Prostate gland (tissue), 2 donors: ENCODE data around the gene FGF12. TPM values are rescaled to one million over a fixed set of nuclear protein-coding genes. Genes with fewer than 3 reads are reported as not detected.

ENCODE experiments used
- DNase-seq: peaks from one replicate; pipeline ENCODE4 v3.0.0-alpha.2; 2019; ENCODE audit warnings: low spot score
- H3K27ac ChIP-seq, 2 donors: fragments of 200-600 bp; sonication (generic); 2 replicates each; pipeline ENCODE4 v1.5.1; 2017 to 2019
- H3K27me3 ChIP-seq: fragments of 200-600 bp; sonication (generic); replicated peaks from 2 replicates; pipeline ENCODE4 v1.5.1; 2019; ENCODE audit not compliant: insufficient read depth
- H3K36me3 ChIP-seq, 2 donors: fragments of 200-600 bp; sonication (generic); 1 replicate in 1 of 2; 2 replicates in 1 of 2; pipeline versions ENCODE4 v1.5.1 to v1.8.1; 2017 to 2019
- H3K4me1 ChIP-seq: fragments of 200-600 bp; sonication (generic); replicated peaks from 2 replicates; pipeline ENCODE4 v1.5.1; 2019
- H3K4me3 ChIP-seq, 2 donors: fragments of 200-600 bp; sonication (generic); 2 replicates each; pipeline ENCODE4 v1.5.1; 2017 to 2019
- H3K9me3 ChIP-seq: fragments of 200-600 bp; sonication (generic); 2 replicates; pipeline ENCODE4 v1.5.1; 2017
- POLR2A ChIP-seq: fragments of 450-650 bp; IDR thresholded peaks from one replicate; pipeline ENCODE4 v1.6.1; 2016; ENCODE audit warnings: antibody characterized with exemption, mild to moderate bottlenecking
- POLR2AphosphoS5 ChIP-seq: sonication (generic); formaldehyde crosslinking; IDR thresholded peaks from one replicate; pipeline ENCODE4 v1.6.1; 2017; ENCODE audit warnings: antibody characterized with exemption
- WGBS: methylation state at CpG from one replicate; pipeline ENCODE4 v1.1.5; 2018; 5-methylcytosine and 5-hydroxymethylcytosine counted together
- intact Hi-C: fragments of 100-400 bp; cut with DNase I; formaldehyde crosslinking; loops from one replicate; pipeline ENCODE4 v1.14.2; 2022
- total RNA-seq, 2 donors: library from RNA; depleted of rRNA; stranded (reverse); fragments of >200 nt; gene quantifications; one replicate each; pipeline ENCODE4 v1.1.0, GENCODE V29; 2016
- TF ChIP-seq, protein P1 (sequence below), 4 experiments: fragments of 200-600 bp in 2 of 4; fragments of 450-650 bp in 2 of 4; sonication (generic) in 2 of 4; IDR thresholded peaks; 1 replicate in 3 of 4; 2 replicates in 1 of 4; pipeline ENCODE4 v1.5.1; 2016 to 2019; ENCODE audit warnings: antibody characterized with exemption in 4 of 4, mild to moderate bottlenecking in 2 of 4, moderate library complexity in 2 of 4

The FGF12 gene
- total RNA-seq, 2 donors from 2014 or later = 2.4 to 5.7 TPM

DNA sequence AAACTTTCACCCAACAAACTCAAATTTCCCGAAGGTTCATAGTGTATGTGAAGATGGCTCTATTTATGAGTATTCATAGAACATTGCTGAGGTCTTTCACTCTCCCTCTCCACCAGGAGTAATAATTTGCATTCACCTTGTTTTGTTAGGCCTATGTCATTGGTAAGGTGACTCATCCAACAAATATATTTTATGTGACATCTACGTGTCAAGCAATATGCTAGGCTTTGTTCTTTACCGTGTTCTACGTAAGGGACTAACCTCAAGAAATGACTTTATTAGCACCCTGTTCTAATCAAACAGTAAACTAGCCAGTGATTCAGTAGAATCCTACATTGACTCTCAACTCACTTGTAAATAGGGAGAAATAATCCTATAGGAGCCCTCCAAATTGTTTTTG is 334.4 kb downstream of the FGF12 start:
- TF ChIP-seq POLR2AphosphoS5 (no peak), POLR2A (no peak)
- TF ChIP-seq, protein P1, sequence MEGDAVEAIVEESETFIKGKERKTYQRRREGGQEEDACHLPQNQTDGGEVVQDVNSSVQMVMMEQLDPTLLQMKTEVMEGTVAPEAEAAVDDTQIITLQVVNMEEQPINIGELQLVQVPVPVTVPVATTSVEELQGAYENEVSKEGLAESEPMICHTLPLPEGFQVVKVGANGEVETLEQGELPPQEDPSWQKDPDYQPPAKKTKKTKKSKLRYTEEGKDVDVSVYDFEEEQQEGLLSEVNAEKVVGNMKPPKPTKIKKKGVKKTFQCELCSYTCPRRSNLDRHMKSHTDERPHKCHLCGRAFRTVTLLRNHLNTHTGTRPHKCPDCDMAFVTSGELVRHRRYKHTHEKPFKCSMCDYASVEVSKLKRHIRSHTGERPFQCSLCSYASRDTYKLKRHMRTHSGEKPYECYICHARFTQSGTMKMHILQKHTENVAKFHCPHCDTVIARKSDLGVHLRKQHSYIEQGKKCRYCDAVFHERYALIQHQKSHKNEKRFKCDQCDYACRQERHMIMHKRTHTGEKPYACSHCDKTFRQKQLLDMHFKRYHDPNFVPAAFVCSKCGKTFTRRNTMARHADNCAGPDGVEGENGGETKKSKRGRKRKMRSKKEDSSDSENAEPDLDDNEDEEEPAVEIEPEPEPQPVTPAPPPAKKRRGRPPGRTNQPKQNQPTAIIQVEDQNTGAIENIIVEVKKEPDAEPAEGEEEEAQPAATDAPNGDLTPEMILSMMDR (IDR thresholded peaks at IDR 0.05) = no peak
- DNase-seq = no peak
- H3K36me3 ChIP-seq = no peaks in the 10 kb centered on the region
- no peaks in the 10 kb centered on the region for H3K27me3 ChIP-seq
- intact Hi-C loops = no loop called here
- no peak overlapping the region for H3K4me3 ChIP-seq
- H3K27ac ChIP-seq = no peak overlapping the region
- no peaks in the 10 kb centered on the region for H3K9me3 ChIP-seq
- WGBS = 81% methylated on average over 4 of the region's 4 CpGs
- no peaks in the 10 kb centered on the region for H3K4me1 ChIP-seq

DNA sequence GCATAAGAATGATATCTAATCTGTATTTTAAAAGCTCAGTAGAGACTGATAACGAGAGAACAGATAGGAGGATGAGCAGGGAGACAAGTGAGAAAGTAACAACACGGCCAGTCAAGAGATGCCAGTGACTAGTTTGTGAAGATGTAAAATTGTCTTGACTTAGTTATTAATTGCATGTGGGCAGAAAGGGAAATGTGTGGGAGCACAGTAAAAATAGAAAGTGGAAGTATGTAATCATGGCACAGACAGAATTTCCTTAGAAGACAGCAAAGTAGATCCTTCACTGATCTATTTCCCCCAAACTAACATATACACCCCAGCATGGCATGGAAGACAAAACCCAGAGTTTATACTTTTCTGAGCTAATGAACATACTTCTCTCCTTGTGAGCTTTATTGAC is 344.5 kb downstream of the FGF12 start:
- no peaks in the 10 kb centered on the region for H3K4me1 ChIP-seq
- TF ChIP-seq POLR2AphosphoS5 (no peak), POLR2A (no peak)
- TF ChIP-seq, protein P1 (IDR thresholded peaks at IDR 0.05) = no peak
- 77% methylated on average over 2 of the region's 2 CpGs for WGBS
- intact Hi-C loops = no loop called here
- DNase-seq = no peak
- no peak overlapping the region for H3K27ac ChIP-seq
- H3K36me3 ChIP-seq = no peaks in the 10 kb centered on the region
- H3K9me3 ChIP-seq = no peaks in the 10 kb centered on the region
- no peaks in the 10 kb centered on the region for H3K27me3 ChIP-seq
- H3K4me3 ChIP-seq = no peak overlapping the region

DNA sequence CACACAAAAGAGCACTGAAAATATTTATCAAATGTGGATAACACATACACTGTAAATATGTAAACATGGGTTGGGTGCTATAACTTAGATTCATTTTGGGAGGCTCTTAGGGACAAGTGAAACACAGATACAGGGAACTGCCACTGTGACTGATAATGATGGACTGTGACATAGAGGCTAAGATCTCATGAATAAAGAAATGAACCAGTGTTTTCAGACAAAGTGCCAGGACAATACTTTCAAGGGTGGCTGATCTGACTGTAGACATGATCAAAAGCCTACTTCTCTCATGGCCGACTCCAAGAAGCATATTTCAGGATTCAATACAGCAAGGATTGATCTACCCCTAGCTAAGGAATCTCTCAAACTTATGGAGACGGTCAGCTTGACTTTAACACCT is 353.8 kb downstream of the FGF12 start:
- Histone ChIP-seq H3K4me1 (no peaks in the 10 kb centered on the region), H3K4me3 (no peak overlapping the region), H3K9me3 (no peaks in the 10 kb centered on the region), H3K27me3 (no peaks in the 10 kb centered on the region), H3K27ac (no peak overlapping the region), H3K36me3 (no peaks in the 10 kb centered on the region)
- WGBS = 92% methylated on average over 2 of the region's 2 CpGs
- TF ChIP-seq, protein P1 (IDR thresholded peaks at IDR 0.05) = no peak
- no peak for TF ChIP-seq POLR2AphosphoS5
- no peak for TF ChIP-seq POLR2A
- no peak for DNase-seq
- intact Hi-C loops = no loop called here

DNA sequence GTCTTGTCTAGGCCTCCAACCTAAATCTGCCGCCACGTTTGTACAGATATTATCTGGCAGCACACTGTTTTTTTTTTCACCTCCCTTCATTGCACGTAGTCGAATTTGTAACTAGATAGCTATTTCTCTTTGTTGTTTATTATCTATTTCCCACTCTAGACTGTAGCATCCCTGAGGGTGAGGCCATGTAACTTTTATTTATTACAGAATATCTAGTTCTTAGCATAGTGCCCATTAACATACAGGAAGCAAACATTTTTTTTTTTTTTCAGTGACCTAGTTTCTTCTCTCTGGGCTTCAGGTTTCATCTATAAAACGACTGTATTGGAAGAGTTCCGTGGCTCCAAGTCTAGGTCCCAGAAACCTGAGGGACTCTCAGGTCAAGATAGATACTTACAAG is 354.3 kb downstream of the FGF12 start:
- DNase-seq = no peak
- no peak overlapping the region for H3K4me3 ChIP-seq
- H3K36me3 ChIP-seq = no peaks in the 10 kb centered on the region
- intact Hi-C loops = no loop called here
- no peaks in the 10 kb centered on the region for H3K27me3 ChIP-seq
- no peak overlapping the region for H3K27ac ChIP-seq
- WGBS = 9% methylated on average over 6 of the region's 6 CpGs
- no peaks in the 10 kb centered on the region for H3K4me1 ChIP-seq
- H3K9me3 ChIP-seq = no peaks in the 10 kb centered on the region
- TF ChIP-seq, protein P1 (IDR thresholded peaks at IDR 0.05) = no peak
- TF ChIP-seq POLR2A (no peak), POLR2AphosphoS5 (no peak)

DNA sequence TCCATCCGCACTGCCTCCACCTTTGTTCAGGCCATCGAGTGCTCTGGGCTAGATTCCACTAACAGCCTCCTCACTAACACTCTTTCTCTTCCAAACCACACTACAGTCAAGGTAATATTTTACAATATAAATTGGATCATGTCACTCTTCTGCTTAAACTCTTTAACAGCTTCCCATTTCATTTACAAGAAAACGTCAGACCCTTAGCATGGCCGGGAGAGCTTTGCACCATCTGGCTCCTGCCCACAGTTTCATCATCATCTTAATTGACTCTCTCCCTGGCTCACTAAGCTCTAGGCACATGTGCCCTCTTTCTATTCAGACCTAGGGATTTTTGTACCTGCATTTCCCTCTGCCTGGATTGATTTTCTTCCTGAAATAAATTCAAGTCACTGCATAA is 354.7 kb downstream of the FGF12 start:
- H3K27me3 ChIP-seq = no peaks in the 10 kb centered on the region
- WGBS = 23% methylated on average over 4 of the region's 4 CpGs
- no peaks in the 10 kb centered on the region for H3K9me3 ChIP-seq
- H3K4me1 ChIP-seq = no peaks in the 10 kb centered on the region
- H3K36me3 ChIP-seq = no peaks in the 10 kb centered on the region
- TF ChIP-seq POLR2AphosphoS5 (no peak), POLR2A (no peak)
- TF ChIP-seq, protein P1 (IDR thresholded peaks at IDR 0.05) = no peak
- H3K27ac ChIP-seq = no peak overlapping the region
- intact Hi-C loops = no loop called here
- DNase-seq = no peak
- H3K4me3 ChIP-seq = no peak overlapping the region
